GM12875 (cell line): ENCODE data around the gene NCOR1.
"Not testable (repeated sequence)": the region's sequence is repeated elsewhere in the genome, so short reads cannot be mapped to it uniquely, and the experiment has no call there.

Experiments used
- H3K4me3 ChIP-seq: one replicate; pipeline ENCODE4 v1.5.1; 2011; ENCODE audit warnings: low read depth, low read length, control low read depth
- CTCF ChIP-seq: IDR thresholded peaks from 2 replicates; pipeline ENCODE4 v1.5.1; 2011; ENCODE audit warnings: low read depth, mild to moderate bottlenecking, control low read depth, inconsistent platforms, low read length, moderate library complexity, borderline replicate concordance; ENCODE audit not compliant: insufficient read depth

The NCOR1 gene

GRCh38 chr17:16239931-16240330, 24.6 kb upstream of the NCOR1 start:
- no peak overlapping the region for H3K4me3 ChIP-seq
- no peak for TF ChIP-seq CTCF

GRCh38 chr17:16232391-16232790, 17.1 kb upstream of the NCOR1 start:
- no peak overlapping the region for H3K4me3 ChIP-seq
- TF ChIP-seq CTCF, result no peak

- not testable (repeated sequence) for H3K4me3 ChIP-seq
Measured at GRCh38 chr17:16229912-16230561, 14.7 kb upstream of the NCOR1 start.

- no peak for TF ChIP-seq CTCF
- H3K4me3 ChIP-seq, result no peak overlapping the region
Measured at GRCh38 chr17:16222406-16222805, 7.1 kb upstream of the NCOR1 start.

- TF ChIP-seq CTCF, result no peak
- peak within 1 kb of the TSS; percentile 95 for H3K4me3 ChIP-seq
Measured at GRCh38 chr17:16217002-16217635, 1.8 kb upstream of the NCOR1 start, which contains the start of gene PIGL. TSS of gene PIGL (plus strand) at chr17:16217210. CDS start at chr17:16217227, 17 bp downstream.

- peak overlapping the region; percentile 95 for H3K4me3 ChIP-seq
Measured at GRCh38 chr17:16216341-16217001, 1.1 kb upstream of the NCOR1 start.

- H3K4me3 ChIP-seq, result peak overlapping the region; percentile 95
- no peak for TF ChIP-seq CTCF
Measured at GRCh38 chr17:16215965-16216316, 607 bp upstream of the NCOR1 start.

GRCh38 chr17:16215002-16215272, 397 bp downstream of the NCOR1 start:
- TF ChIP-seq CTCF, result no peak
- H3K4me3 ChIP-seq, result peak overlapping the region; percentile 95
